Stimulated activated CD4-positive, alpha-beta T cell treated with anti-CD3 and anti-CD28 coated beads, Interleukin-1b, Interleukin-23, amount 100 ng/mL, for 24 hours (primary cell): Measurements from ENCODE around the gene DNAJB6.
A peak's percentile ranks its signal among the peaks of the same experiment; 100 is the strongest.

Experiments used
- DNase-seq, 4 experiments: peaks; one replicate each; pipeline ENCODE4 v3.0.0-alpha.2; 2020; ENCODE audit warnings: low read depth in 4 of 4, low spot score in 1 of 4

The DNAJB6 gene

GRCh38 chr7:157394246-157395191 lies 57.7 kb downstream of the DNAJB6 start:
- DNase-seq = no peak

DNA sequence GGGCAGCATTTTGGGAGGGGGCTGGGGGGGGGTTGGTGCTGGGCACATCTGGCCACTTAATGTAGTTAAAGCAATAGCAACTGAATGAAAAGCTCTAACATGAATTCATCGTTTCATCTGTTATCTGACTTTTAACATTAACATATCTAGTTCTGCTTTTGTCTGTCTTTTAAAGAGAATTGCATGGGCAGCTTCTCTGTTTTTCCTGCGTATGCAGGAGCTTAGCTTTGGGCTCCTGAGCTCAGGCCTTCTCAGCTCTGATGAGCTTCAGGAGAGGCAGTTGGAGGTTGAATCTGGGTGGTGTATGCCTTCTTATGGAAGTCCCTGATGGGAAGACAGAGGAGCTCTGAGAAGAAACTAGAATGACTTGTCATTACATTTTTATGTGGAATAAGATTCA lies 58.4 kb downstream of the DNAJB6 start:
- DNase-seq = no peak

- DNase-seq = no peak
Observed at GRCh38 chr7:157396316-157397035, 59.7 kb downstream of the DNAJB6 start.

DNA sequence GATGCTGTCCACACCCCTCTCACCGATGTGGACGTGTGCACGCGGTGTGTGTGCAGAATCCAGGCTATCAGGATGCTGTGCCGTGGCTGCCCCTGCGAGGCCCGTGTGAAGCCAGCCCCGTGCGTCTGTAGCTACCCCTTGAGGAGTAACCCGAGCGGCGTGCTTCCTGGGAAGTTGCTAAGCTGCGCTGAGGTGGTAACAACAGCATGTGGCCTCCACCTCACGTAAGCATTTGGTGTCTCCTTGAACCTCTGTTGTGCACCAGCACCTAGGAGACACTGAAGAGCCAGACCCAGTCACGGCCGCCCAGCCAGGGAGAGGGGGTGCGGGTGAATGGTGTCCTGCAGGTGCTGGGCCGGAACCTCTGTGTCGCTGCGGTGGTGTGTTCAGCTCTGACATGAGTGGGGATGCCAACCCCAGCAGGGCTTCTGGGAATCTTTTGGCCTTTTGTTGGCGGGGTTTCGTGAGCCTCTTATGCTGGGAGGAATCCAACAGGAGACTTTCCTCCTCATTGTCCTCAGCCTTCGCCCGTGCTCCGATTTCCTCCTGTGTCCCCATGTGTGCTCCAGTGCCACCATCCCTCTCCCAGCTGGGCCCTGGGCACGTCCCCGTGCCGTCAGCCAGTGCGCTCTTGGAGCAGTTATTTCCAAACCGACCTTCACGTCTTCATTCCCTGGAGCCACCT lies 60.4 kb downstream of the DNAJB6 start:
- no peak for DNase-seq

GRCh38 chr7:157397731-157398691 lies 61.2 kb downstream of the DNAJB6 start:
- no peak for DNase-seq

GRCh38 chr7:157399086-157399687 lies 62.4 kb downstream of the DNAJB6 start:
- no peak for DNase-seq

DNA sequence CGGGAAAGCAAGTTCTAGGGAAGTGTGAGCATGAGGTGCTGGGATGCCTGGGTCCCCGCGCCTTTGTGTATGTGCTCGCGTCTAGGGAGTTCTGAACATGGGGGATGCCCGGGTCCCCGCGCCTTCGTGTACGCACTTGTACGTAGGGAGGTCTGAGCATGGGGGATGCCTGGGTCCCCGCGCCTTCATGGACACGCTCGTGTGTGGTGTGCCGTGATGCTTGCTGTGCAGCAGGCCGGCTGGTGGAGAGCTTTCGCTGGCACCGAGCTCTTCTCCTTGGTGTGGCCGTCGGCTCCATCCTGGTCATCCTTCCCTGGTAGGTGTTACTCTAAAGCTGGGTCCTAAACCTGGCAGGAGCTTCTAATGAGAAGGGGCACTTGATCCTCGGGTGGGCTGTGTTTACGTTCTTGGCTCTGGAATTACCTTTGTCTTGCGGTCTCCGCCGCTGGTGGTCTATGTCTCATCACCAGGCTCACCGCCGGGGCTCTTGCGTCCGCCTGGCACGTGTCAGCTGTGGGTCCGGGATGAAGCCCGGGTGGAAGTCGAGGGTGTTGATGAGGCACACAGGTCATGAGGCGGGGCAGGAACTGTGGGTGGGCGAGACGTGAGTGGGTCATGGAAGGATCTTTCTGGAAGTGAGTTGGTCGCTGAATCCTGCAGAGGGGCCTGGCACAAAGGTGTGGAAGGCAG lies 63.5 kb downstream of the DNAJB6 start:
- DNase-seq = no peak

DNA sequence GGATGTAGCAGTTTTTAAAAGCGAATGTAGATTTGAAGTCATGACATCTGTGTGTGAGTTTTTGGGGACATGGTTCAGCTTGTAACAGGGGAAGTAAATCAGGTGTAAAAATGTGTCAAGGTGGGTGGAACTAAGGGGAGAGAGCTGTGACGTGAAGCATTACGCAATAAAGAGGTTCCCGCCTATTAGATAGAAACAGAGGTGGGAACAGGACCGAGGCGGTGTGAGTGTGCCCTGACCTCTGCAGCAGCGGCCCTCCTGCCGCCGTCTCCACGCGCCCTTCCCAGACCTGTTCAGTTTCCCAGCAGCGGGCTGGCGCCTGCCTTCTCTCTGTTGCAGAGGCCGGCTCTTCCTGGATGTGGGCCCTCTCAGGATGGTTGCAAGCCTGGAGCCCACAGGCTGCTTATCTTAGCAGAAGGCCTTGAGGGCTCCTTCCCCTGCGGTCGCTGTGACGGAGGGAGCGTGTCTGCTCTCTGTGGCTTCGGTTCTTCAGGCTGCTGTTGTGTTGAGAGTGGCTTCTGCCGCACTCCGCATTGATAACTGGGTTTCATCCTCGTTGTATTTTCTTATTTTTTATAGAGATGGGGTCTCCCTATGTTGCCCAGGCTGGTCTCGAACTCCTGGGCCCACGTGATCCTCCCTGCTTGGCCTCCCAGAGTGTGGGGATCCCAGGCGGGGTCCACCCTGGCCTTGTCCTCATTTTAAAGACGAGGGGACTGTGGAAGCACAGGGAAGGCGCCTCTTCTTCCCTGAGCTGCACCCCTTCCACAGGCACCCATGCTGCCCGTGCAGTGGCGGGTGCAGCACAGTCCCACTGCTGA lies 65.0 kb downstream of the DNAJB6 start:
- DNase-seq = no peak

DNA sequence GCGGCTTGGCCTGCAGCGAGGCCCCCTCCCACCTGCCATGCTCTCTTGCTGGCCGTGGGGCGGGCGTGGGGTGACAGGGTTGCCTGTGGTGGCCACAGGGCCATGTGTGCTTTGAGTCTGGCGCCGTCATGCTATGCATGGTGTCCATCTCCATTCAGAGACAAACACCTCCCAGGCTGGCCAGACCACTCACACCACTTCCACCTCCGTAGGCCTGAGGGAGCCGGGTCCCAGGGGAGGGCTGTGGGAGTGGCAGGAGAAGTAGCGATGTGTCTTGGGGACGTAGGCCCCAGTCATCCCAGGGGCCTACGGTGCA lies 65.5 kb downstream of the DNAJB6 start:
- no peak for DNase-seq

DNA sequence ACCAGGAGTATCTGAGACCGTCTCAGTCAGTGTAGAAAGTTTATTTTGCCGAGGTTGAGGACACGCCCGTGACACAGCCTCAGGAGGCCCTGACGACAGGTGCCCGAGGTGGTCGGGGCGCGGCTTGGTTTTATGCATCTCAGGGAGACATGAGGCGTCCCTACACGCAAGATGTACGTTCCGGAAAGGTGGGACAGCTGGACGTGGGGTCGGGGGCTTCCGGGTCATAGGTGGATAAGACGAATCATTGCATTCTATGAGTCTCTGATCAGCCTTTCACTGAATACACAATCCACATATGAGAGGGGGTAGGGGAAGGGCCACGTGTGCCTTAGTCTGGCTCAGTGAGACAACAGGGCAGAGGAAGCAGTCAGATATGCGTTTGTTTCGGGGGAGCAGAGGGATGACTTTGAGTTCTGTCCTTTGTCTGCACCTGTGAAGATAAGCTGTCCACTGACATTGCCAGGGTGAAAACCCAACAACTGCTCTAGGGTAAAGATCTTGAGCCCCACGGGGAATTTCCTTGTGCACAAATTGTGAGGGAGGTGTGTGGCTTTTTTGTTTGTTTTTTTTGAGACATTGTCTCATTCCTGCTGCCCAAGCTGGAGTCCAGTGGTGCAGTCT lies 66.2 kb downstream of the DNAJB6 start:
- no peak for DNase-seq

DNA sequence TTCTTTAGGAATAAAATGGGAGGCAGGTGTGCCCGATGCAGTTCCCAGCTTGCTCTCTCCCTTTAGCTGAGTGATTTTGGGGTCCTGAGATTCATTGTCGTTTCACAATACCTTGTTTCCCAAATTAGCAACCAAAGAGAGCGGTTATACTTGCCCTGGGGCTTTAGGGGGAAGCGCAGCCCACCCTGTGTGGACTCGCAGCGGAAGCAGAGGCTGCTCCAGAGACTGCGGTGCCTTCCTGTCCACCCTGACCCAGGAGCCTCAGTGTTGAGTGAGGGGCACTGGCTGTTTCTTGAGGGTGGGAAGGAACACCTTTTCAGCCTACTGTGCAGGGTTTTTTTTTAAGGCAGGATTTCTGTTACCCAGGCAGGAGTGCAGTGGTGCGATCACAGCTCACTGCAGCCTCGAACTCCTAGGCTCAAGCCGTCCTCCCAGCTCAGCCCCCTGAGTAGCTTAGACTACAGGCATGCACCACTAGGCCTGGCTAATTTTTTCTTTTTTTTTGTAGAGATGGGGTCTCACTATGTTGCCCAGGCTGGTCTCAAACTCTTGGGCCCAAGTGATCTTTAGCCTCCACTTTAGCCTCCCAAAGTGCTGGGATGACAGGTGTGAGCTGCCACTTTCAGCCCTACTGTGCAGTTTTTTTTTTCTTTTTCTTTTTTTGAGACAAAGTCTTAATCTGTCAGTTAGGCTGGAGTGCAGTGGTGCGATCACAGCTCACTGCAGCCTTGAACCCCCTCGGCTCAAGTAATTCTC lies 67.0 kb downstream of the DNAJB6 start:
- no peak for DNase-seq

GRCh38 chr7:157404845-157405481 lies 68.2 kb downstream of the DNAJB6 start:
- peak in 1 of 4 experiments; percentile 28 for DNase-seq

DNA sequence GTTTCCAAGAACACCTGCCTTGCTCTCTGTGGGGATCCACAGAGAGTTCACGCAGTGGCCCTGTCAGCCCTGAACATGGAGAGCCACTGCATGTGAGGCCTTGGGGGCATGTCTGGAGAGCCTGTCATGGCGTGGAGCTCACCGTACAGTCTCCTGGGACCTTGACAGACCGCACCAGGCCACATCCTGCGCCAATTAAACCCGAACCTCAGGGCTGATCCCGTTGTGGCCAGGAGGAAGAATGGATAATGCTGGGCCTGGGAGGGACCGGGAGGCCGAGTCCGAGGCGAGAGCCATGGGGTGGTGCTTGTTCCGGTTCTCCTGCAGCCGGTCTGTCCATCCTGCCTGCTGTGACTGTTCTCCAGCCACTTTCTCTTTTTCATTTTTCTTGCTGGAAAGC lies 68.7 kb downstream of the DNAJB6 start:
- no peak for DNase-seq

DNA sequence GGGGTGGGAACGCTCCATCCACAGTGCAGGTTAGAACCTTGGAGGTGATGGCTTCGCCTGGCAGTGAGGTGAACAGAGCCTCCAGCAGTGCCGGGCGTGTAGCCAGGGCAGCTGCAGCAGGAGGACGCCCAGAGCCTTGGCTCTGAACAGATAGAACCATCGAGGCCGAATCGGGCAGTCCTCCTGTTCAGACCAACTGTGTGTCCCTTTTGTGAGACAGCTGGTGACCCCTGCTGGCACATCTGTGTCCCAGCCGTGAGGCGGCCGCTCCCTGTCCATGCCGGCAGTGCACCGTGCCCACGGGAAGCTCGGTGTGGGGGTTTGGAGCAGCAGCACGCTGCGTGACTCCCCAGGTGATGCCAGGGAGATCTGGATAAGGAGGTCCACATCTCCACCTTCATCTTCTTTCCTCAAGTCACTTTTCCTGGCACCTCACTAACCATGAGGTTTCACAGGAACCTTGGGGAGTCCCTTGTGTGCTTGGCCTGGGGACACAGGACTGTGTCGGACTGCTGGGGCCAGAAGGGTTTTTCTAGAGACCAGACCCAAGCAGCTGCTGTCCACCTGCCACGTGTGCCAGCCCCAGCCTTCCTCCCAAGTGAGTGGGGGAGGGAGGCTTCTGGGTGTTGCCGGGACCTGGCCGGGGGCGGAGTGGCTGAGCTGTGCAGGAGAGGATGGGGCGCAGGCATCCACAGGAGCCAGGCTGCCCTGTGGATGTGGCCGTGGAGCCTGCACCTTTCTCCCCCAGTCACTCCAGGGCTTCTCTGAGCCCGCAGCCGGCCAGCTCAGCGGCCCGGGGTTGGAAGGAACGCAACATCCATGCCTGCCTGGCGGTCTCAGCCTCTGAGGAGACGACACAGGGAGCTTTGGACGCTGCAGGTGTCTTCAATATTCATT lies 69.4 kb downstream of the DNAJB6 start:
- DNase-seq = no peak

DNA sequence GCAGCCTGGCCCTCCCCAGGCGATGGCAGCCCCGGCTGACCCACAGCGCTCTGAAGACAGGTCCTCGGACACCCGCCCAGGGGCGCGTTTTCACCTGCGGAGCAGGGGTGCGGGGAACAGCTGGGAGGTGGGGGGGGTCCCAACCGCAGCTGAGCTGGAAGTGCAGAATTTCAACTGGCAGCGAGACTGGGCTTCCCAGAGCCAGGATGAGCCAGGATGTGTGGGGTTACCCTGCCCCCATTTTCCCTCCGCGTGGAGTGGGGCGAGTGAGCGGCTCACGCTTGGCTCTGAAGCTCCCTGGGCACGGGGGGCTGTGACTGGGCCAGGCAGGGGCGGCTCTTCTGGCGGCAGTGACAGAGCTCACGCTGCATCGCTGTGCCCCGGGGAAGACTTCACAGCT lies 70.2 kb downstream of the DNAJB6 start:
- DNase-seq = no peak
